Caco-2 (cell line): ENCODE data around the gene C11orf97. TPM values are rescaled to one million over a fixed set of nuclear protein-coding genes. Genes with fewer than 3 reads are reported as not detected.
A peak's percentile ranks its signal among the peaks of the same experiment; 100 is the strongest.

Experiments used
- BruUV-seq: library from RNA; stranded (reverse); fragments of 400-500 nt; replicated peaks from 2 replicates; lab custom pipeline; 2021; lab: Mats Ljungman, UMichigan
- CTCF ChIA-PET: fragments of 300-600 bp; sonication (Branson Sonifier 250); formaldehyde crosslinking; loops from one replicate; lab custom pipeline; 2022; ENCODE audit warnings: antibody characterized with exemption; lab: Charles Lee
- POLR2A ChIA-PET: fragments of 300-600 bp; sonication (Branson Sonifier 250); formaldehyde crosslinking; loops from one replicate; lab custom pipeline; 2022; ENCODE audit warnings: antibody characterized with exemption; lab: Charles Lee
- DNase-seq, 2 experiments: peaks; one replicate each; pipeline versions ENCODE4 v3.0.0 to v3.0.0-alpha.2; 2020 to 2022
- H3K27me3 ChIP-seq: replicated peaks from 2 replicates; pipeline ENCODE4 v1.6.0; 2011; ENCODE audit warnings: low read length; ENCODE audit not compliant: control insufficient read depth, insufficient read depth
- H3K36me3 ChIP-seq: 2 replicates; pipeline ENCODE4 v1.5.1; 2011; ENCODE audit warnings: low read length; ENCODE audit not compliant: control insufficient read depth, insufficient read depth
- H3K4me1 ChIP-seq: fragments of 250-450 bp; sonication (Bioruptor Pico); 2 replicates; pipeline ENCODE4 v1.5.1; 2020; ENCODE audit warnings: mild to moderate bottlenecking
- H3K4me3 ChIP-seq: 2 replicates; pipeline ENCODE4 v1.5.1; 2011; ENCODE audit warnings: low read depth, mild to moderate bottlenecking, control low read depth, low read length
- H3K9me3 ChIP-seq: fragments of 250-450 bp; sonication (Bioruptor Pico); 2 replicates; pipeline ENCODE4 v1.5.1; 2020; ENCODE audit warnings: mild to moderate bottlenecking, moderate library complexity
- H3K27ac Mint-ChIP-seq: one replicate; pipeline ENCODE4 v1.8.0; 2022; ENCODE audit warnings: mixed read lengths; ENCODE audit not compliant: unreplicated experiment
- H3K27me3 Mint-ChIP-seq: one replicate; pipeline ENCODE4 v1.8.0; 2022; ENCODE audit warnings: mixed read lengths; ENCODE audit not compliant: insufficient read depth, unreplicated experiment
- H3K36me3 Mint-ChIP-seq: one replicate; pipeline ENCODE4 v1.8.0; 2022; ENCODE audit warnings: mild to moderate bottlenecking, mixed read lengths; ENCODE audit not compliant: insufficient read depth, unreplicated experiment
- H3K4me1 Mint-ChIP-seq: one replicate; pipeline ENCODE4 v1.8.0; 2022; ENCODE audit warnings: low read depth, mixed read lengths; ENCODE audit not compliant: unreplicated experiment
- H3K4me3 Mint-ChIP-seq: one replicate; pipeline ENCODE4 v1.8.0; 2022; ENCODE audit warnings: mild to moderate bottlenecking, moderate library complexity, mixed read lengths; ENCODE audit not compliant: unreplicated experiment
- H3K9me3 Mint-ChIP-seq: one replicate; pipeline ENCODE4 v1.8.0; 2022; ENCODE audit warnings: mixed read lengths; ENCODE audit not compliant: unreplicated experiment
- intact Hi-C: fragments of 100-400 bp; cut with micrococcal nuclease; formaldehyde crosslinking; loops from one replicate; pipeline ENCODE4 v1.10.0; 2022; ENCODE audit not compliant: unreplicated experiment
- total RNA-seq: library from RNA; stranded (reverse); gene quantifications from 2 replicates; pipeline ENCODE4 v1.2.3, GENCODE V29; 2022
- TF ChIP-seq, protein P1 (sequence below), 2 experiments: fragments of 200-600 bp in 1 of 2; IDR thresholded peaks; 1 replicate in 1 of 2; 2 replicates in 1 of 2; pipeline versions ENCODE4 v1.5.1 to v1.8.0; 2011 to 2022; ENCODE audit warnings: antibody characterized with exemption in 1 of 2, control low read depth in 1 of 2, inconsistent platforms in 1 of 2, low read depth in 1 of 2, low read length in 1 of 2, mild to moderate bottlenecking in 1 of 2, moderate library complexity in 1 of 2; ENCODE audit not compliant: insufficient read depth in 1 of 2, severe bottlenecking in 1 of 2, unreplicated experiment in 1 of 2

The C11orf97 gene
- total RNA-seq, 1 experiment from 2014 or later = not detected

DNA sequence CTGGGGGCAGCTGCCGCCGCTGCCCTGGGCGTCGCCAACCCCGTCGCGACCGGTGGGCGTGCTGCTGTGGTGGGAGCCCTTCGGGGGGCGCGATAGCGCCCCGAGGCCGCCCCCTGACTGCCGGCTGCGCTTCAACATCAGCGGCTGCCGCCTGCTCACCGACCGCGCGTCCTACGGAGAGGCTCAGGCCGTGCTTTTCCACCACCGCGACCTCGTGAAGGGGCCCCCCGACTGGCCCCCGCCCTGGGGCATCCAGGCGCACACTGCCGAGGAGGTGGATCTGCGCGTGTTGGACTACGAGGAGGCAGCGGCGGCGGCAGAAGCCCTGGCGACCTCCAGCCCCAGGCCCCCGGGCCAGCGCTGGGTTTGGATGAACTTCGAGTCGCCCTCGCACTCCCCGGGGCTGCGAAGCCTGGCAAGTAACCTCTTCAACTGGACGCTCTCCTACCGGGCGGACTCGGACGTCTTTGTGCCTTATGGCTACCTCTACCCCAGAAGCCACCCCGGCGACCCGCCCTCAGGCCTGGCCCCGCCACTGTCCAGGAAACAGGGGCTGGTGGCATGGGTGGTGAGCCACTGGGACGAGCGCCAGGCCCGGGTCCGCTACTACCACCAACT, 32.5 kb downstream of the C11orf97 start:
- Histone ChIP-seq H3K36me3 (no peaks in the 10 kb centered on the region), H3K4me1 (peaks cover 28% of the 10 kb centered on the region), H3K27me3 (no peaks in the 10 kb centered on the region), H3K9me3 (no peaks in the 10 kb centered on the region), H3K4me3 (peak overlapping the region; percentile 71)
- Mint-ChIP-seq H3K27ac (peak overlapping the region; percentile 87), H3K4me1 (peaks cover 34% of the 10 kb centered on the region), H3K4me3 (peak overlapping the region; percentile 86), H3K36me3 (peaks cover 24% of the 10 kb centered on the region), H3K9me3 (no peaks in the 10 kb centered on the region), H3K27me3 (no peaks in the 10 kb centered on the region)
- intact Hi-C loops = loop anchor here (1.0 to 5.0 kb wide), 6 partner anchors 23 to 523 kb away; partner anchors contain the start of genes AMOTL1, ANKRD49, MRE11 and SRSF8
- no TSS peak for BruUV-seq
- ChIA-PET CTCF (interaction anchor here (1.0 to 1.3 kb wide), 4 partner anchors 19 to 79 kb away, joined by 3 to 6 read pairs (median 4); no protein-coding TSS in a partner anchor), POLR2A (interaction anchor here (1.0 to 1.7 kb wide), 5 partner anchors 11 to 44 kb away, joined by 3 to 10 read pairs (median 6); no protein-coding TSS in a partner anchor)
- TF ChIP-seq, protein P1, sequence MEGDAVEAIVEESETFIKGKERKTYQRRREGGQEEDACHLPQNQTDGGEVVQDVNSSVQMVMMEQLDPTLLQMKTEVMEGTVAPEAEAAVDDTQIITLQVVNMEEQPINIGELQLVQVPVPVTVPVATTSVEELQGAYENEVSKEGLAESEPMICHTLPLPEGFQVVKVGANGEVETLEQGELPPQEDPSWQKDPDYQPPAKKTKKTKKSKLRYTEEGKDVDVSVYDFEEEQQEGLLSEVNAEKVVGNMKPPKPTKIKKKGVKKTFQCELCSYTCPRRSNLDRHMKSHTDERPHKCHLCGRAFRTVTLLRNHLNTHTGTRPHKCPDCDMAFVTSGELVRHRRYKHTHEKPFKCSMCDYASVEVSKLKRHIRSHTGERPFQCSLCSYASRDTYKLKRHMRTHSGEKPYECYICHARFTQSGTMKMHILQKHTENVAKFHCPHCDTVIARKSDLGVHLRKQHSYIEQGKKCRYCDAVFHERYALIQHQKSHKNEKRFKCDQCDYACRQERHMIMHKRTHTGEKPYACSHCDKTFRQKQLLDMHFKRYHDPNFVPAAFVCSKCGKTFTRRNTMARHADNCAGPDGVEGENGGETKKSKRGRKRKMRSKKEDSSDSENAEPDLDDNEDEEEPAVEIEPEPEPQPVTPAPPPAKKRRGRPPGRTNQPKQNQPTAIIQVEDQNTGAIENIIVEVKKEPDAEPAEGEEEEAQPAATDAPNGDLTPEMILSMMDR (IDR thresholded peaks at IDR 0.05; ENCODE audit: insufficient read depth in 1 of 2, low read depth in 1 of 2, low read length in 1 of 2, severe bottlenecking in 1 of 2, unreplicated experiment in 1 of 2) = no peak
- peak; percentile 63 to 66 for DNase-seq

DNA sequence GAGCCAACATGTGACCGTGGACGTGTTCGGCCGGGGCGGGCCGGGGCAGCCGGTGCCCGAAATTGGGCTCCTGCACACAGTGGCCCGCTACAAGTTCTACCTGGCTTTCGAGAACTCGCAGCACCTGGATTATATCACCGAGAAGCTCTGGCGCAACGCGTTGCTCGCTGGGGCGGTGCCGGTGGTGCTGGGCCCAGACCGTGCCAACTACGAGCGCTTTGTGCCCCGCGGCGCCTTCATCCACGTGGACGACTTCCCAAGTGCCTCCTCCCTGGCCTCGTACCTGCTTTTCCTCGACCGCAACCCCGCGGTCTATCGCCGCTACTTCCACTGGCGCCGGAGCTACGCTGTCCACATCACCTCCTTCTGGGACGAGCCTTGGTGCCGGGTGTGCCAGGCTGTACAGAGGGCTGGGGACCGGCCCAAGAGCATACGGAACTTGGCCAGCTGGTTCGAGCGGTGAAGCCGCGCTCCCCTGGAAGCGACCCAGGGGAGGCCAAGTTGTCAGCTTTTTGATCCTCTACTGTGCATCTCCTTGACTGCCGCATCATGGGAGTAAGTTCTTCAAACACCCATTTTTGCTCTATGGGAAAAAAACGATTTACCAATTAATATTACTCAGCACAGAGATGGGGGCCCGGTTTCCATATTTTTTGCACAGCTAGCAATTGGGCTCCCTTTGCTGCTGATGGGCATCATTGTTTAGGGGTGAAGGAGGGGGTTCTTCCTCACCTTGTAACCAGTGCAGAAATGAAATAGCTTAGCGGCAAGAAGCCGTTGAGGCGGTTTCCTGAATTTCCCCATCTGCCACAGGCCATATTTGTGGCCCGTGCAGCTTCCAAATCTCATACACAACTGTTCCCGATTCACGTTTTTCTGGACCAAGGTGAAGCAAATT, 33.3 kb downstream of the C11orf97 start:
- BruUV-seq = no TSS peak
- intact Hi-C loops = loop anchor here (1.0 to 5.0 kb wide), 4 partner anchors 15 to 287 kb away; partner anchors contain the start of gene AMOTL1
- peaks cover 24% of the 10 kb centered on the region for H3K36me3 Mint-ChIP-seq
- no peaks in the 10 kb centered on the region for H3K36me3 ChIP-seq
- no peaks in the 10 kb centered on the region for H3K9me3 ChIP-seq
- H3K27me3 Mint-ChIP-seq = no peaks in the 10 kb centered on the region
- H3K4me1 ChIP-seq = peaks cover 32% of the 10 kb centered on the region
- TF ChIP-seq, protein P1 (IDR thresholded peaks at IDR 0.05; ENCODE audit: insufficient read depth in 1 of 2, low read depth in 1 of 2, low read length in 1 of 2, severe bottlenecking in 1 of 2, unreplicated experiment in 1 of 2) = no peak
- H3K27me3 ChIP-seq = no peaks in the 10 kb centered on the region
- DNase-seq = peak; percentile 56
- peak overlapping the region; percentile 86 for H3K4me3 Mint-ChIP-seq
- peak overlapping the region; percentile 71 for H3K4me3 ChIP-seq
- peak overlapping the region; percentile 87 for H3K27ac Mint-ChIP-seq
- ChIA-PET CTCF (interaction anchor here (1.1 to 1.3 kb wide), 4 partner anchors 24 to 78 kb away, joined by 3 to 6 read pairs (median 4); no protein-coding TSS in a partner anchor), POLR2A (interaction anchor here (0.5 to 1.7 kb wide), 5 partner anchors 10 to 522 kb away, joined by 3 to 6 read pairs (median 4); partner anchors contain the start of genes ANKRD49 and MRE11)
- peaks cover 41% of the 10 kb centered on the region for H3K4me1 Mint-ChIP-seq
- no peaks in the 10 kb centered on the region for H3K9me3 Mint-ChIP-seq

DNA sequence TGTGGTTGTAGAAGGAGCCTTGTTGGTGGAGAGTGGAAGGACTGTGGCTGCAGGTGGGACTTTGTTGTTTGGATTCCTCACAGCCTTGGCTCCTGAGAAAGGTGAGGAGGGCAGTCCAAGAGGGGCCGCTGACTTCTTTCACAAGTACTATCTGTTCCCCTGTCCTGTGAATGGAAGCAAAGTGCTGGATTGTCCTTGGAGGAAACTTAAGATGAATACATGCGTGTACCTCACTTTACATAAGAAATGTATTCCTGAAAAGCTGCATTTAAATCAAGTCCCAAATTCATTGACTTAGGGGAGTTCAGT, 33.9 kb downstream of the C11orf97 start:
- Mint-ChIP-seq H3K36me3 (peaks cover 24% of the 10 kb centered on the region), H3K27ac (peak overlapping the region; percentile 87), H3K4me1 (peaks cover 43% of the 10 kb centered on the region), H3K4me3 (peak overlapping the region; percentile 86), H3K27me3 (no peaks in the 10 kb centered on the region), H3K9me3 (no peaks in the 10 kb centered on the region)
- H3K4me1 ChIP-seq = peaks cover 32% of the 10 kb centered on the region
- CTCF ChIA-PET = interaction anchor here (1.1 to 1.3 kb wide), 4 partner anchors 25 to 77 kb away, joined by 3 to 6 read pairs (median 4); no protein-coding TSS in a partner anchor
- H3K9me3 ChIP-seq = no peaks in the 10 kb centered on the region
- TSS peak; percentile 39 for BruUV-seq
- POLR2A ChIA-PET = interaction anchor here (0.9 to 1.3 kb wide), 2 partner anchors 21 to 52 kb away, joined by 3 to 4 read pairs; partner anchors contain the start of genes ANKRD49 and MRE11
- TF ChIP-seq, protein P1 (IDR thresholded peaks at IDR 0.05; ENCODE audit: insufficient read depth in 1 of 2, low read depth in 1 of 2, low read length in 1 of 2, severe bottlenecking in 1 of 2, unreplicated experiment in 1 of 2) = no peak
- no peaks in the 10 kb centered on the region for H3K36me3 ChIP-seq
- H3K4me3 ChIP-seq = peak overlapping the region; percentile 71
- no peak for DNase-seq
- H3K27me3 ChIP-seq = no peaks in the 10 kb centered on the region
- intact Hi-C loops = loop anchor here (1.0 to 5.0 kb wide), 3 partner anchors 15 to 221 kb away; partner anchors contain the start of gene AMOTL1
